HG02884 (cell line): Measurements from ENCODE around the gene IDNK.

ENCODE experiments used
- ATAC-seq: cut with Tn5 transposase; IDR thresholded peaks from one replicate; pipeline ENCODE4 v1.9.1; 2021; ENCODE audit warnings: mild to moderate bottlenecking, moderate library complexity; ENCODE audit not compliant: unreplicated experiment

Gene IDNK

GRCh38 chr9:83681490-83681889 lies 58.5 kb downstream of the IDNK start:
- no peak for ATAC-seq

DNA sequence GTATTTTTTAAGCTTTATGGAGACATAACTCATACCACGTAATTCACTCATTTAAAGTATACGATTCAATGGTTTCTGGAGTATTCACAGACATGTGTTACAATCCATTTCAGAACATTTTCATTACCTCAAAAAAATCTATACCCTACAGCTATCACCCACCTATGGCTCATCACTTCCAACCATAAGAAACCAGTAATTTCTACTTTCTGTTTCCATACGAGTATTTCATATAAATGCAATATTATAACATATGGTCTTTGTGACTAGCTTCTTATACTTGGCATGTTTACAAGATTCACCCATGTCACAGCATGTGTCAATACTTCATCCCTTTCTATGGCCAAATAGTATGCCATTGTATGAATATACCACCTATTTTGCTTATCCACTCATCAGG lies 66.0 kb downstream of the IDNK start:
- ATAC-seq, result no peak

DNA sequence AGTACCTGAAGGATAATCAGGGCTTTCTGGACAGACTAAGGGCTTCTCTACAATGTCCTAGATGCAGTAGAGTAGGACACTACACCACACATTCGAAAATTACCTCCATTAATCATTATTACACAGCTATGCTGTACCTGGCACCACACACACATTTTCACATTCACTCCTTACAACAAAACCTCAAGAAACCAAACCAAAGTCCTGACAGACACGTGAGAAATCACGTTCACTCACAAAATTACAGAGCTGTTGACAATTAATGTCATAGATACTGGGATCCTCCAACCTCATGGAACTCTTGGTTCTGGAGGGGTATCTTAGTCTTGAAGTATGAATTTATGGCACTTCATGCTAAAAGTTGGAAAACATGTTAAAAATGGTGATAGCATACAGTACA lies 68.5 kb downstream of the IDNK start:
- ATAC-seq, result no peak
